ENCODE measurements around the gene LARGE1.

- TF ChIP-seq POLR2A (IDR thresholded peaks at IDR 0.05; ENCODE audit: extremely low read depth, insufficient read length) = no peak
- TF ChIP-seq, protein P1, sequence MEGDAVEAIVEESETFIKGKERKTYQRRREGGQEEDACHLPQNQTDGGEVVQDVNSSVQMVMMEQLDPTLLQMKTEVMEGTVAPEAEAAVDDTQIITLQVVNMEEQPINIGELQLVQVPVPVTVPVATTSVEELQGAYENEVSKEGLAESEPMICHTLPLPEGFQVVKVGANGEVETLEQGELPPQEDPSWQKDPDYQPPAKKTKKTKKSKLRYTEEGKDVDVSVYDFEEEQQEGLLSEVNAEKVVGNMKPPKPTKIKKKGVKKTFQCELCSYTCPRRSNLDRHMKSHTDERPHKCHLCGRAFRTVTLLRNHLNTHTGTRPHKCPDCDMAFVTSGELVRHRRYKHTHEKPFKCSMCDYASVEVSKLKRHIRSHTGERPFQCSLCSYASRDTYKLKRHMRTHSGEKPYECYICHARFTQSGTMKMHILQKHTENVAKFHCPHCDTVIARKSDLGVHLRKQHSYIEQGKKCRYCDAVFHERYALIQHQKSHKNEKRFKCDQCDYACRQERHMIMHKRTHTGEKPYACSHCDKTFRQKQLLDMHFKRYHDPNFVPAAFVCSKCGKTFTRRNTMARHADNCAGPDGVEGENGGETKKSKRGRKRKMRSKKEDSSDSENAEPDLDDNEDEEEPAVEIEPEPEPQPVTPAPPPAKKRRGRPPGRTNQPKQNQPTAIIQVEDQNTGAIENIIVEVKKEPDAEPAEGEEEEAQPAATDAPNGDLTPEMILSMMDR (IDR thresholded peaks at IDR 0.05; ENCODE audit: low read depth, low read length) = no peak
Measured at GRCh38 chr22:33404723-33405122, 515.6 kb downstream of the LARGE1 start.

Data from NB4 (cell line).